Measurements from ENCODE around the gene ZC4H2. TPM values are rescaled to one million over a fixed set of nuclear protein-coding genes. Genes with fewer than 3 reads are reported as not detected.
"Not testable (repeated sequence)": the region's sequence is repeated elsewhere in the genome, so short reads cannot be mapped to it uniquely, and the experiment has no call there.

ZC4H2 gene
- total RNA-seq, 1 donor from 2014 or later = 3.5 TPM

DNA sequence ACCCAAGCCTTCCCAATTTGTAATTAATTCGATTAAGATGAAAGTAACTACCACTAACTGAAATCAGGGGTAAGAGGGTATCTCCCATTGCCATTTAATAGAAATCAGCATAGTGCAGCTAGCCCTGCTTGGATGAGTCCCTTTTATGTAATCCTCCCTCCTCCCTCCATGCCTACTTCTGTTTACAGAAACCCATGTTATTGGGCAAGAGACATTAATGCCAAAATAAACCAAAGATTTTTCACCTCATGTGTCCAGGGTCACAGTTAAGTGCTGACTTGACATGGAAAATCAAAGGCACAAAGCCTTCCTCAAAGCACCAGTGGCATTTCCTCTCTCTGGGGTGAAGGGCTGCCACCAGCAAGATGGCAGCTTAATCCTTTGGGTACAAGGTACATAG lies 50.8 kb downstream of the ZC4H2 start:
- Histone ChIP-seq H3K27me3 (ENCODE audit: low read depth) (no peaks in the 10 kb centered on the region), H3K27ac (replicated peaks) (no peak overlapping the region), H3K4me1 (no peaks in the 10 kb centered on the region), H3K36me3 (no peaks in the 10 kb centered on the region), H3K9me3 (replicated peaks) (peaks cover 35% of the 10 kb centered on the region), H3K4me3 (no peak overlapping the region)
- DNase-seq = no peak
- no peak for TF ChIP-seq CTCF (IDR thresholded peaks at IDR 0.05; ENCODE audit: borderline replicate concordance)
- intact Hi-C loops (cut with micrococcal nuclease) = no loop called here

DNA sequence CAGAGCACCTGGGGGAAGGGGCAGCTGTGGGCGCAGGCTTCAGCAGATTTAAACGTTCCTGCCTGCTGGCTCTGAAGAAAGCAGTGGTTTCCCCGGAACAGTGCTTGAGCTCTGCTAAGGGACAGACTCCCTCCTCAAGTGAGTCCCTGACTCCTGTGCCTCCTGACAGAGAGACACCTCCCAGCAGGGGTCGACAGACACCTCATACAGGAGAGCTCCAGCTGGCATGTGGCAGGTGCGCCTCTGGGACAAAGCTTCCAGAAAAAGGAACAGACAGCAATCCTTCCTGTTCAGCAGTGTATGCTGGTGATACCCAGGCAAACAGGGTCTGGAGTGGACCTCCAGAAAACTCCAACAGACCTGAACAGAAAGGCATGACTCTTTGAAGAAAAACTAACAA lies 68.1 kb downstream of the ZC4H2 start:
- no peaks in the 10 kb centered on the region for H3K27me3 ChIP-seq (ENCODE audit: low read depth)
- no peak overlapping the region for H3K4me3 ChIP-seq
- intact Hi-C loops (cut with micrococcal nuclease) = no loop called here
- no peaks in the 10 kb centered on the region for H3K36me3 ChIP-seq
- no peak overlapping the region for H3K27ac ChIP-seq (replicated peaks)
- peaks cover 7% of the 10 kb centered on the region for H3K9me3 ChIP-seq (replicated peaks)
- no peak for TF ChIP-seq CTCF (IDR thresholded peaks at IDR 0.05; ENCODE audit: borderline replicate concordance)
- no peaks in the 10 kb centered on the region for H3K4me1 ChIP-seq
- DNase-seq = no peak

DNA sequence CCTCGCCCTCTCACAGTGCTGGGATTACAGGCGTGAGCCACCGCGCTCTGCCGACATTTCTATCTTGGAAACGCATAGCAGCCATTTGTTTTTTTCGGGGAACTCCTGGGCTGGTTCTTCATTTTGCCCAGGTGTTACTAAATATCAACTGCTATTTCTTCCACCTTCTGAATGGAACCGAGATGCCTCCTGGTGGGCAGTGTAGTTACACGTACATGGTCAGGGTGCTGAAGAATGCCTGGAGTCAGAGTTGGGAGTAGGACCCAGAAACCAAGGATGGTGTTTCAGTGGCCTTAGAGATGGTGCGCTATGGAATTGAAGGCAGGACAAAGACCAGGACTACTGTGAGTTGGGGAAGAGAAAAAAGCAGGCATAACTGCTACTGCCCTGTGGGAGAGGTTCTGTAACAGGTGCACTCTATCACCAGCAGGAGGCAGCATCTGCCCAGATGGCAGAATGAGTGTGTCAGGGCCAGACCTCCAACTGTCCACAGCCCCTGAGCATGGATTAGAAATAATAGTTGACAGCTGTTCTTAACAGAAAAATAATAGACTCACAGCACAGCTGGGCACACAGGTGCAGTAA lies 81.7 kb downstream of the ZC4H2 start:
- H3K36me3 ChIP-seq = no peaks in the 10 kb centered on the region
- TF ChIP-seq CTCF (IDR thresholded peaks at IDR 0.05; ENCODE audit: borderline replicate concordance) = peak; percentile 37
- no peak overlapping the region for H3K4me3 ChIP-seq
- no peak for DNase-seq
- no peaks in the 10 kb centered on the region for H3K9me3 ChIP-seq (replicated peaks)
- H3K4me1 ChIP-seq = no peaks in the 10 kb centered on the region
- H3K27ac ChIP-seq (replicated peaks) = no peak overlapping the region
- H3K27me3 ChIP-seq (ENCODE audit: low read depth) = no peaks in the 10 kb centered on the region
- intact Hi-C loops (cut with micrococcal nuclease) = no loop called here

DNA sequence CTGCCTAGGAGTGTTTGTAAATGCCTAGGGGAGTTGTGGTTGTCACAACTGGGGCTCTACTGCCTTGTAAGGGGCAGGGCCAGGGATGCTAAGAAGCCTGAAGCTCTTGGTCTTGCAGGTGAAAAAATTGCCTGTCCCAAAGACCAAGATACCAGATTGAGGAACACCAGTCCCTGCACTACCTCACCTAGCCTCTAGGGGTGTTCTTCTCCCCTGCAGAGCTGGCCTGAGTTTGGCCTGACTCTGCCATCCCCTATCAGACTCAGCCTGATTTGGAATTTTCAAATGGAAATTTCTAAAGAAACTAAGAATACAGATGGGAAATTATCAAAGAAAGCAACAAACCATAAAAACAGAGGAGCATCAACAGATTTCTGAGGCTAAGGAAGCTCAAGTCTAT lies 90.4 kb downstream of the ZC4H2 start:
- H3K4me1 ChIP-seq = no peaks in the 10 kb centered on the region
- no peak for DNase-seq
- peak; percentile 42 for TF ChIP-seq CTCF (IDR thresholded peaks at IDR 0.05; ENCODE audit: borderline replicate concordance)
- H3K36me3 ChIP-seq = no peaks in the 10 kb centered on the region
- no peaks in the 10 kb centered on the region for H3K27me3 ChIP-seq (ENCODE audit: low read depth)
- H3K27ac ChIP-seq (replicated peaks) = no peak overlapping the region
- intact Hi-C loops (cut with micrococcal nuclease) = no loop called here
- H3K4me3 ChIP-seq = no peak overlapping the region
- peaks cover 2% of the 10 kb centered on the region for H3K9me3 ChIP-seq (replicated peaks)

GRCh38 chrX:64878709-64879108 lies 97.5 kb downstream of the ZC4H2 start:
- intact Hi-C loops (cut with micrococcal nuclease) = not testable (repeated sequence)

DNA sequence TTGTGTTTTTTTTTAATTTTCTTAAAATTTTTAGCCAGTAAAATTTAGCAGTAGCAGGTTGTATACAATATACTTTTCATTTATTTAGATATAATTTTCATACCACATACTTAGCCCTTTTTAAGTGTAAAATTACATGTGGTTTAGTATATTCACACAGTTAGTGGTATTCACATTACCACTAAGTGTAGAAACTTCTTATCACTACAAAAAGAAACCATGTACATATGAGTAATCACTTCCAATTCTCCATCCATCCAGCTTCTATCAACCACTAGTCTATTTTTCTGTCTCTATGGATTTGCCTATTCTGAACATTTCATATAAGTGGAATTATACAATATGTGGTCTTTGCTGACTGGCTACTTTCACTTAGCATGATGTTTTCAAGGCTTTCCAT lies 109.0 kb downstream of the ZC4H2 start:
- no peaks in the 10 kb centered on the region for H3K36me3 ChIP-seq
- H3K27ac ChIP-seq (replicated peaks) = no peak overlapping the region
- TF ChIP-seq CTCF (IDR thresholded peaks at IDR 0.05; ENCODE audit: borderline replicate concordance) = no peak
- no peak for DNase-seq
- H3K9me3 ChIP-seq (replicated peaks) = peaks cover 17% of the 10 kb centered on the region
- no peaks in the 10 kb centered on the region for H3K27me3 ChIP-seq (ENCODE audit: low read depth)
- no peaks in the 10 kb centered on the region for H3K4me1 ChIP-seq
- no peak overlapping the region for H3K4me3 ChIP-seq
- intact Hi-C loops (cut with micrococcal nuclease) = no loop called here

More at GRCh38 chrX:64878709-64879108, 97.5 kb downstream of the ZC4H2 start:
- H3K27ac ChIP-seq (replicated peaks); H3K27me3 ChIP-seq (ENCODE audit: low read depth); DNase-seq; H3K36me3 ChIP-seq; H3K4me3 ChIP-seq; H3K9me3 ChIP-seq (replicated peaks); H3K4me1 ChIP-seq: not testable (repeated sequence)

Other genes starting within 250 kb of the ZC4H2 start
- 0.41 TPM for gene ZC3H12B, start 58.4 kb upstream of the ZC4H2 start, total RNA-seq

Measured in left ventricle myocardium inferior (tissue), 1 donor.